Activated CD4-positive, alpha-beta memory T cell treated with anti-CD3 and anti-CD28 coated beads for 36 hours (primary cell): ENCODE results near the gene RELCH. TPM values are rescaled to one million over a fixed set of nuclear protein-coding genes. Genes with fewer than 3 reads are reported as not detected.

Source experiments
- CTCF ChIA-PET: fragments of 350-600 bp; sonication (Branson Sonifier 250); formaldehyde crosslinking; loops from one replicate; lab custom pipeline; 2021; ENCODE audit warnings: antibody characterized with exemption, inconsistent platforms; lab: Charles Lee
- POLR2A ChIA-PET: fragments of 350-600 bp; sonication (Branson Sonifier 250); formaldehyde crosslinking; loops from one replicate; lab custom pipeline; 2021; ENCODE audit warnings: antibody characterized with exemption; lab: Charles Lee
- DNase-seq: peaks from one replicate; pipeline ENCODE4 v3.0.0-alpha.2; 2020
- H3K27ac Mint-ChIP-seq: one replicate; pipeline ENCODE4 v1.8.0; 2021; ENCODE audit warnings: mixed read lengths
- H3K27me3 Mint-ChIP-seq: one replicate; pipeline ENCODE4 v1.8.0; 2021; ENCODE audit warnings: mixed read lengths
- H3K36me3 Mint-ChIP-seq: one replicate; pipeline ENCODE4 v1.8.0; 2021; ENCODE audit warnings: mixed read lengths
- H3K4me1 Mint-ChIP-seq: one replicate; pipeline ENCODE4 v1.8.0; 2021; ENCODE audit warnings: low read depth, mixed read lengths
- H3K4me3 Mint-ChIP-seq: one replicate; pipeline ENCODE4 v1.8.0; 2021; ENCODE audit warnings: mild to moderate bottlenecking, mixed read lengths
- H3K9me3 Mint-ChIP-seq: one replicate; pipeline ENCODE4 v1.8.0; 2021; ENCODE audit warnings: mixed read lengths
- intact Hi-C: fragments of 100-400 bp; cut with micrococcal nuclease; formaldehyde crosslinking; loops from one replicate; pipeline ENCODE4 v1.15.1; 2023
- total RNA-seq, 2 experiments: library from RNA; stranded (reverse); gene quantifications; one replicate each; pipeline ENCODE4 v1.2.3, GENCODE V29; 2021

Gene RELCH
- total RNA-seq, 2 experiments from 2014 or later = 16.1 to 17.7 TPM

GRCh38 chr18:62258616-62259015 lies 71.6 kb downstream of the RELCH start:
- Mint-ChIP-seq H3K4me3 (no peak overlapping the region), H3K27me3 (no peaks in the 10 kb centered on the region), H3K9me3 (no peaks in the 10 kb centered on the region), H3K4me1 (no peaks in the 10 kb centered on the region), H3K27ac (no peak overlapping the region), H3K36me3 (peaks cover 34% of the 10 kb centered on the region)
- intact Hi-C loops = no loop called here
- DNase-seq = no peak
- POLR2A ChIA-PET = no interaction called here
- CTCF ChIA-PET = interaction anchor here (1.0 to 2.6 kb wide), 2 partner anchors 10 to 13 kb away, joined by 3 to 16 read pairs; no protein-coding TSS in a partner anchor

DNA sequence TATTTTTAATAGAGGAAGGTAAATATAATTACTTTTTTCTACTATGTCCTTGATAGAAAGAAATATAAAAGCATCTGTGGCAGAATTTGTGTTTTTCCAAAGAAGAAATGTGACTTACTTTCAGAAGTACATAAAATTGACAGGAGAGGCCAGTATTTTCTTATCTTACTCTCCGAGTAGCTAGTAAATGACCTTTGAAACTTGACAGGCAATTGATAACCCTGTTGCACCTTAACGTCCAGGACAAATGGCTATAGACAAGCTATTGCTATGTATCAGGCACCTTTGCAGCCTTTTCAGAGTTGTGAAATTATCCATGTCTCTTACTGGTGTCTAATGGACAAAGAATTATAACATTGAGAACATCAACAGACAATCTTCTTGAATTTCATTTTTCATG lies 75.0 kb downstream of the RELCH start:
- H3K27me3 Mint-ChIP-seq = no peaks in the 10 kb centered on the region
- H3K4me1 Mint-ChIP-seq = no peaks in the 10 kb centered on the region
- intact Hi-C loops = no loop called here
- H3K4me3 Mint-ChIP-seq = no peak overlapping the region
- ChIA-PET CTCF (interaction anchor here (1.0 to 1.4 kb wide), 4 partner anchors 13 to 164 kb away, joined by 4 to 5 read pairs (median 4); no protein-coding TSS in a partner anchor), POLR2A (no interaction called here)
- no peaks in the 10 kb centered on the region for H3K9me3 Mint-ChIP-seq
- peaks cover 41% of the 10 kb centered on the region for H3K36me3 Mint-ChIP-seq
- H3K27ac Mint-ChIP-seq = no peak overlapping the region
- no peak for DNase-seq

DNA sequence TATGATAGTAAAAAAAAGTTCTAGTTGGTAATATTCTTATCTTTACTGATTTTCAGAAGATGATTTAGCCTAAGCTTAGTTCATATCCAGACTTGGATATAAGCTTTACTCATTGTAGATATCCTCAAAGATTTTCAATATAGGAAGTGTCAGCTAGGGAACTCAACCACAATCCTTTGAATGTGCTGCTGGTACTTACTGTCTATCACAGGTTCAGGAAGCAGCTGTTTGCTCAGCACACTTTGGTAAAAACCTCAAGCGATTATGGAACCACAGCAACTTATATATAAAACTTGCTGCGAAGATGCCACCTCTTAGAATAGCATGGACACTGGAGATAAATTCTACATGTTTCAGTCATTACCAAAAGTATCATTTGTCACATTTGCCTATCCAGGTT lies 77.9 kb downstream of the RELCH start:
- H3K9me3 Mint-ChIP-seq = no peaks in the 10 kb centered on the region
- intact Hi-C loops = no loop called here
- CTCF ChIA-PET = interaction anchor here (3.6 kb wide), 1 partner anchor 15 kb away, joined by 12 read pairs; no protein-coding TSS in a partner anchor

DNA sequence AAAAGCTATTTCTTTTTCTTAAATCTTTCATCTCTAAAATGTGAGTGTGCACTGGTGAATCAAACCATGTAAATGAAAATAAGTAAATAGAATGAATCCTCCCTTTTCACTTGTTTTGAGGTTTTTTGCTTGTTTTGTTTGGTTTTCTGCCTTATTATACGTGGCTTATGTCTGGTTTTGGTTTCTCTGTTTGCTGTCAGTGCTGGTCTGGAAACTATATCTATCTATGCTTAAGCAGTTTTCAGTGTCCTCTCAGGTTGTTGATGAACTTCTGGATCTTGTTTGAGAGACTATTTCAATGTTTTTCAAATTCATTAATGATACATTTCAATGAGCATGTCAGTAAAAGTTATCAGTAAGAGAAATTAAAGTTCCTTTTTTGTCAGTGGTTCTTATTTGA lies 90.0 kb downstream of the RELCH start:
- Mint-ChIP-seq H3K4me3 (no peak overlapping the region), H3K4me1 (peaks cover 16% of the 10 kb centered on the region), H3K9me3 (no peaks in the 10 kb centered on the region), H3K36me3 (peaks cover 15% of the 10 kb centered on the region), H3K27ac (no peak overlapping the region), H3K27me3 (no peaks in the 10 kb centered on the region)
- POLR2A ChIA-PET = no interaction called here
- intact Hi-C loops = no loop called here
- no peak for DNase-seq
- CTCF ChIA-PET = interaction anchor here (1.0 kb wide), 1 partner anchor 28 kb away, joined by 3 read pairs; no protein-coding TSS in a partner anchor

More for the DNA sequence above, 77.9 kb downstream of the RELCH start:
- Mint-ChIP-seq H3K4me1 (no peaks in the 10 kb centered on the region), H3K27me3 (no peaks in the 10 kb centered on the region), H3K4me3 (no peak overlapping the region), H3K27ac (no peak overlapping the region), H3K36me3 (peaks cover 23% of the 10 kb centered on the region)
- no peak for DNase-seq
- POLR2A ChIA-PET = no interaction called here

DNA sequence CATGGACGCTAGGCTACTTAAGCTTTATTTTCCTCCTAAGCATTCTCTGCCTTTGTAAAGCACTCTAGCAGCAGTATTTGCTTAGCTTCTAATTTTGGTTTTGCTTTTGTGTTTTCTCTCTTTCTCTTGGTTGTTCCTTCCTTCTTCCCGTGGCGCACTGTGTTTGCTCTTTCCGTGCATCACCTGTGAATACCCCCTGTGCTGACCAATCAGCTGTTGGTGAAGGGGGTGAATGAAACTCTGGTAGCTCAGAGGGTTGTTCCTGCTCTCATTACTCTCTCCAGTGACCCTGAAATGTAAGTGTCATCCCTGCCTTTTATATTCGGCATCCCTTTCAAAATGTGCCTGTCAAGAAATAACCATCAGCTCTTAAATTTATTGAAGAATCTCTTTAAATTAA lies 92.5 kb downstream of the RELCH start:
- ChIA-PET POLR2A (no interaction called here), CTCF (interaction anchor here (3.2 kb wide), 1 partner anchor 30 kb away, joined by 14 read pairs; no protein-coding TSS in a partner anchor)
- DNase-seq = no peak
- H3K27ac Mint-ChIP-seq = no peak overlapping the region
- H3K9me3 Mint-ChIP-seq = no peaks in the 10 kb centered on the region
- H3K4me3 Mint-ChIP-seq = no peak overlapping the region
- intact Hi-C loops = no loop called here
- no peaks in the 10 kb centered on the region for H3K27me3 Mint-ChIP-seq
- H3K36me3 Mint-ChIP-seq = peaks cover 25% of the 10 kb centered on the region
- H3K4me1 Mint-ChIP-seq = peaks cover 23% of the 10 kb centered on the region

DNA sequence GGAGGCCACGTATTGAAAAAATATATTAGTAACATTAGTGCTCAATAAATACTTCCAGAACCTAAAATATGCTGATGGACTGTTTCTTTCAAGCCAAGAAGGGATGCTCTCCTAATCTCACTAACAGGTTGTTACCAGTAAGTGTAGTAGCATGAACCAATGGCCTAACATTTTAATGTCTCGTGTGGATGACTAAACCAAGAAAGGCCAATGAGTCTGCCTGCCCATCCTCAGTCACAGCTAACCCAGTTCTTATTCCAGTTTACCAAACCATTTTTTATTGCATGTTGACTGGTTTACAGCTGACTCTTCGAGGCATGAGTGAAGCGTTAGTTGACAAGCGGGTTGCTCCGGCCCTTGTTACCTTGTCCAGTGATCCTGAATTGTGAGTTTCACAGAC lies 93.0 kb downstream of the RELCH start:
- DNase-seq = no peak
- CTCF ChIA-PET = interaction anchor here (3.2 kb wide), 1 partner anchor 30 kb away, joined by 14 read pairs; no protein-coding TSS in a partner anchor
- Mint-ChIP-seq H3K27ac (no peak overlapping the region), H3K9me3 (no peaks in the 10 kb centered on the region), H3K36me3 (peaks cover 30% of the 10 kb centered on the region), H3K27me3 (no peaks in the 10 kb centered on the region), H3K4me3 (no peak overlapping the region), H3K4me1 (peaks cover 23% of the 10 kb centered on the region)
- intact Hi-C loops = loop anchor here (2.0 kb wide), 1 partner anchor 141 kb away; no protein-coding TSS in a partner anchor
- POLR2A ChIA-PET = no interaction called here

- Mint-ChIP-seq H3K36me3 (peaks cover 35% of the 10 kb centered on the region), H3K27ac (no peak overlapping the region), H3K4me3 (no peak overlapping the region), H3K4me1 (peaks cover 29% of the 10 kb centered on the region), H3K27me3 (no peaks in the 10 kb centered on the region), H3K9me3 (no peaks in the 10 kb centered on the region)
- no peak for DNase-seq
- POLR2A ChIA-PET = no interaction called here
- CTCF ChIA-PET = interaction anchor here (3.2 kb wide), 1 partner anchor 31 kb away, joined by 14 read pairs; no protein-coding TSS in a partner anchor
- intact Hi-C loops = loop anchor here (2.0 kb wide), 1 partner anchor 140 kb away; no protein-coding TSS in a partner anchor
These were observed 93.7 kb downstream of the RELCH start for GRCh38 chr18:62280786-62281185.

DNA sequence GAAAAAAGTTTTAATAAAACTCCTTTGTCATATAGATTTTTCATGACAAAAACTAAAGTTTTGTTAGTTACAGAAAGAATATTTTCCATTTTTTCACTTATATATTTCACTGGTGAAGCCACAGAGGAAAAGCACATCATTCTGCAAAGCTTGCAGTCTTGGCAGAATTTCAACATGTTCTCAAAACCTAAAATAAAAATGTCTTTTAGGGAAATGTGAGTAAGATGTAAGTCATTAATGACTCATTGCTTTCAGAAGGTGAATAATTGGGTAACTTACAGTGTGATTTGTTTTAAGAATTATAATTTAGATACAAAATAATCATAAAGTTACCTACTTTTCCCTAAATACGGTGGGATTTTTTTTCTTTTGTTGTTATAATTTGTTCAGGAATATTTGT lies 94.6 kb downstream of the RELCH start:
- Mint-ChIP-seq H3K9me3 (no peaks in the 10 kb centered on the region), H3K27me3 (no peaks in the 10 kb centered on the region), H3K4me1 (peaks cover 33% of the 10 kb centered on the region), H3K27ac (no peak overlapping the region), H3K4me3 (no peak overlapping the region), H3K36me3 (peaks cover 33% of the 10 kb centered on the region)
- DNase-seq = no peak
- POLR2A ChIA-PET = no interaction called here
- CTCF ChIA-PET = interaction anchor here (3.2 kb wide), 1 partner anchor 32 kb away, joined by 14 read pairs; no protein-coding TSS in a partner anchor
- intact Hi-C loops = loop anchor here (2.0 kb wide), 1 partner anchor 139 kb away; no protein-coding TSS in a partner anchor

DNA sequence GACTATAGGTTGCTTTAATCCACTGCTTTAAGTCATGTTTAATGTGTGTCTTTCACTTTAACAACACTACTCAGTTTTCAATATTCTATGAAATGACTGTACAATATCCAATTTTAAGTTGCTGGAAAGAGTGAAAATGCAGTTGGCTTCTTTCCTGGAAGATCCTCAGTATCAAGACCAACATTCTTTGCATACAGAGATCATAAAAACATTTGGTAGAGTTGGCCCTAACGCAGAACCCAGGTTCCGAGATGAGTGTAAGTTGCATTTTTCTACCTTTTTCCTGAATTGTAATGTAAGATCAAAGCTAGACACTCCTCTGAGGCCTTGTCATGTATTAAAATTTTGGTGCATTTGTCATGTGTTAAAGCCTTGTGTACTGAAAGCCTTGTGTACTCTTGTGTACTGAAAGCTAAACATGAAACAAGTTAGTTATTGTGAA lies 95.2 kb downstream of the RELCH start:
- Mint-ChIP-seq H3K27ac (peak overlapping the region; percentile 33), H3K27me3 (no peaks in the 10 kb centered on the region), H3K9me3 (no peaks in the 10 kb centered on the region), H3K4me3 (no peak overlapping the region), H3K36me3 (peaks cover 31% of the 10 kb centered on the region), H3K4me1 (peaks cover 30% of the 10 kb centered on the region)
- ChIA-PET POLR2A (interaction anchor here (0.9 kb wide), 1 partner anchor 139 kb away, joined by 3 read pairs; no protein-coding TSS in a partner anchor), CTCF (interaction anchor here (3.2 kb wide), 1 partner anchor 32 kb away, joined by 14 read pairs; no protein-coding TSS in a partner anchor)
- DNase-seq = no peak
- intact Hi-C loops = no loop called here

GRCh38 chr18:62284637-62285036 lies 97.6 kb downstream of the RELCH start:
- no peak overlapping the region for H3K27ac Mint-ChIP-seq
- H3K4me3 Mint-ChIP-seq = no peak overlapping the region
- no peaks in the 10 kb centered on the region for H3K27me3 Mint-ChIP-seq
- no peaks in the 10 kb centered on the region for H3K9me3 Mint-ChIP-seq
- H3K4me1 Mint-ChIP-seq = peaks cover 34% of the 10 kb centered on the region
- ChIA-PET POLR2A (no interaction called here), CTCF (no interaction called here)
- peaks cover 31% of the 10 kb centered on the region for H3K36me3 Mint-ChIP-seq
- DNase-seq = no peak
- intact Hi-C loops = no loop called here

DNA sequence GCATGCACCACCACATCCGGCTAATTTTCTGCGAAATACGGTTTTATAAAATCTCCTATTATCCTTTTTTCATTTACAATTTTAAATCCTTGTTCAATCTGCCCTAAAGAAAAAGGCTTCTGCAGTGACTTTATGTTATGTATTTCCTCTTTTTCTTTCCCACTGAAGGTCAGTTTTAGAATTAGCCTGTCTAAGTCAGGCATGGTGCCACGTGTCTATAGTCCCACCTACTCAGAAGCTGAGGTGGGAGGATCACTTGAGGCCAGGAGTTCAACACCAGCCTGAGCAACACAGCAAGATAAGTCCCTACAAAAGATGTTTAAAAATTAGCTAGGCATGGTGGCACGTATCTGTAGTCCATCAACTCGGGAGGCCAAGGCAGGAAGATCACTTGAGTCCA lies 98.2 kb downstream of the RELCH start:
- no peaks in the 10 kb centered on the region for H3K9me3 Mint-ChIP-seq
- CTCF ChIA-PET = no interaction called here
- intact Hi-C loops = no loop called here
- H3K4me3 Mint-ChIP-seq = no peak overlapping the region
- POLR2A ChIA-PET = no interaction called here
- H3K27ac Mint-ChIP-seq = no peak overlapping the region
- DNase-seq = no peak
- no peaks in the 10 kb centered on the region for H3K27me3 Mint-ChIP-seq
- peaks cover 34% of the 10 kb centered on the region for H3K4me1 Mint-ChIP-seq
- peaks cover 31% of the 10 kb centered on the region for H3K36me3 Mint-ChIP-seq

DNA sequence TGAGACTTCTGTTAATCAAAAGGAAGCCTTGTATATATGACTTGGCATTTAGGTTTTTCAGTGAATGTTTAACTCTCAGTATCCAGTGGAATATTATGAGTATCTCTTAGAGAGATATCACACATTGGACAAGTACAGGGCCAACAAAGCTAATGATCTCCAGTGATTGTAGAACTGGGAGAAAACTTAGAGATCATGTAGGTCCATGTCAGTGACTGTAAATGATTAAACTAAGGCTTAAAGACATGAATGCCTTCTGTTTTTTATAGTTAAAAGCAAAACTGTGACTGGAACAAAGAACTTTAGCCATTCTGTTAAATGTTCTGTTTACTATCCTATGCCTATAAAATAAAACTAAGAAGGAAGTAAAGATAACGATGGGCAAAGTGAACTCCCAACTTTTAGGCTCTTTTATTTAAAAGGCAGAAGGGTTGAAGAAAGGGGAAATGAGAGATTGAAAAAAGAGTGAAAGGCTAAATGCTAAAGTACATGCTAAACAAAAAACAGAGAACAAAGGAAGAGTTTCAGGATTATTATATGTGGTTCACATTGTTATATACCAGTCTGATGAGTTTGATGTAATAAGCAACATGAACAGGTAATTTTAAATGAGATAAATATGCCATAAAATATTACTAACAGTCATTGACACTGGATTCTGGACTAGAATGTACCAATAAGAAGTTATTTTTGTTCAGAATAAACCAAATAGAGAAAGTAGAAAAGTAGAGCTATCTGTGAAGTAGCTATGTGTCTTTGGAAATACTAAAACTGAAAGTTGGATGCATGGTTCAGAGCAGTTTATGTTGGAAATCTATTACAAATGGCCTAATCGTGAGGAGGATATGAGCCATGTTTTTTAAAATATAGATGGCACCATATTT lies 101.0 kb downstream of the RELCH start:
- H3K36me3 Mint-ChIP-seq = peaks cover 25% of the 10 kb centered on the region
- CTCF ChIA-PET = no interaction called here
- intact Hi-C loops = no loop called here

More for the DNA sequence above, 101.0 kb downstream of the RELCH start:
- H3K27ac Mint-ChIP-seq = no peak overlapping the region
- H3K4me1 Mint-ChIP-seq = peaks cover 14% of the 10 kb centered on the region
- no peak for DNase-seq
- H3K27me3 Mint-ChIP-seq = no peaks in the 10 kb centered on the region
- no peak overlapping the region for H3K4me3 Mint-ChIP-seq
- POLR2A ChIA-PET = no interaction called here
- H3K9me3 Mint-ChIP-seq = no peaks in the 10 kb centered on the region
